Liver (tissue), 3 donors: ENCODE data around the gene CKS2.

Experiments used
- CTCF ChIP-seq: fragments of 150-350 bp; IDR thresholded peaks from 2 replicates; pipeline ENCODE4 v1.5.1; 2017; ENCODE audit warnings: improper control_type of control experiment, low read depth, low read length; ENCODE audit not compliant: missing input control
- FOXA1 ChIP-seq: IDR thresholded peaks from 2 replicates; pipeline ENCODE4 v1.6.1; 2016; ENCODE audit warnings: antibody characterized with exemption
- GABPA ChIP-seq, 2 donors: IDR thresholded peaks in 1 of 2; conservative IDR thresholded peaks in 1 of 2; 2 replicates each; pipeline ENCODE4 v1.6.1; 2016; ENCODE audit warnings: antibody characterized with exemption in 2 of 2, mild to moderate bottlenecking in 1 of 2, moderate library complexity in 1 of 2
- HNF4G ChIP-seq: IDR thresholded peaks from 2 replicates; pipeline ENCODE4 v1.6.1; 2016; ENCODE audit warnings: antibody characterized with exemption
- JUND ChIP-seq, 2 donors: IDR thresholded peaks; 2 replicates each; pipeline ENCODE4 v1.6.1; 2016; ENCODE audit warnings: antibody characterized with exemption in 2 of 2
- MAX ChIP-seq: IDR thresholded peaks from 2 replicates; pipeline ENCODE4 v1.6.1; 2016; ENCODE audit warnings: antibody characterized with exemption
- NR2F2 ChIP-seq: IDR thresholded peaks from 2 replicates; pipeline ENCODE4 v1.6.1; 2016; ENCODE audit warnings: antibody characterized with exemption
- RAD21 ChIP-seq, 2 donors: IDR thresholded peaks; 2 replicates each; pipeline ENCODE4 v1.6.1; 2016; ENCODE audit warnings: antibody characterized with exemption in 2 of 2, mild to moderate bottlenecking in 2 of 2
- SP1 ChIP-seq: IDR thresholded peaks from 2 replicates; pipeline ENCODE4 v1.6.1; 2018; ENCODE audit warnings: antibody characterized with exemption, mild to moderate bottlenecking
- TAF1 ChIP-seq: conservative IDR thresholded peaks from 2 replicates; pipeline ENCODE4 v1.6.1; 2016; ENCODE audit warnings: antibody characterized with exemption, mild to moderate bottlenecking
- YY1 ChIP-seq: IDR thresholded peaks from 2 replicates; pipeline ENCODE4 v1.6.1; 2016; ENCODE audit warnings: antibody characterized with exemption, mild to moderate bottlenecking
- TF ChIP-seq, protein P1 (sequence below): IDR thresholded peaks from 2 replicates; pipeline ENCODE4 v1.6.1; 2016; ENCODE audit warnings: antibody characterized with exemption
- donor health status: healthy.
- donor health status: healthy.

- TF ChIP-seq CTCF: no peak
- no peak for TF ChIP-seq NR2F2
- no peak for TF ChIP-seq TAF1
- TF ChIP-seq JUND (IDR thresholded peaks at IDR 0.05): no peak
- TF ChIP-seq SP1: no peak
- no peak for TF ChIP-seq MAX
- TF ChIP-seq, protein P1, sequence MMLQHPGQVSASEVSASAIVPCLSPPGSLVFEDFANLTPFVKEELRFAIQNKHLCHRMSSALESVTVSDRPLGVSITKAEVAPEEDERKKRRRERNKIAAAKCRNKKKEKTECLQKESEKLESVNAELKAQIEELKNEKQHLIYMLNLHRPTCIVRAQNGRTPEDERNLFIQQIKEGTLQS: no peak
- no peak for TF ChIP-seq HNF4G
- TF ChIP-seq RAD21 (IDR thresholded peaks at IDR 0.05): no peak
- no peak for TF ChIP-seq FOXA1
- no peak for TF ChIP-seq GABPA (IDR thresholded peaks at IDR 0.05 in 1 of 2, conservative IDR thresholded peaks at IDR 0.05 in 1 of 2)
- TF ChIP-seq YY1: no peak
These were observed 1.2 kb upstream of the CKS2 start for GRCh38 chr9:89309608-89310474.
